H1 (cell line): ENCODE data around the gene SMARCC2.

Experiments
- MAX ChIP-seq: IDR thresholded peaks from 2 replicates; pipeline ENCODE4 v1.6.1; 2012; ENCODE audit warnings: inconsistent platforms
- RAD21 ChIP-seq, 2 experiments: IDR thresholded peaks in 1 of 2; conservative IDR thresholded peaks in 1 of 2; 2 replicates each; pipeline ENCODE4 v1.6.1; 2011; ENCODE audit warnings: low read depth in 2 of 2, low read length in 2 of 2, improper control_type of control experiment in 1 of 2, inconsistent platforms in 1 of 2, mild to moderate bottlenecking in 1 of 2, moderate library complexity in 1 of 2
- TAF1 ChIP-seq: IDR thresholded peaks from 2 replicates; pipeline ENCODE4 v1.6.1; 2011; ENCODE audit warnings: mild to moderate bottlenecking, low read depth, low read length
- TBP ChIP-seq: IDR thresholded peaks from 2 replicates; pipeline ENCODE4 v1.6.1; 2011; ENCODE audit warnings: low read depth, low read length, improper control_type of control experiment

GRCh38 chr12:56165369-56165768 lies 23.9 kb downstream of the SMARCC2 start:
- no peak for TF ChIP-seq MAX
- no peak for TF ChIP-seq TAF1
- no peak for TF ChIP-seq RAD21 (IDR thresholded peaks at IDR 0.05 in 1 of 2, conservative IDR thresholded peaks at IDR 0.05 in 1 of 2; ENCODE audit: low read depth in 2 of 2, low read length in 2 of 2)
- no peak for TF ChIP-seq TBP
